Prostate gland (tissue), 2 donors: ENCODE data around the gene DMD. TPM values are rescaled to one million over a fixed set of nuclear protein-coding genes. Genes with fewer than 3 reads are reported as not detected.

ENCODE experiments used
- DNase-seq: peaks from one replicate; pipeline ENCODE4 v3.0.0-alpha.2; 2019; ENCODE audit warnings: low spot score
- H3K27ac ChIP-seq, 2 donors: fragments of 200-600 bp; sonication (generic); 2 replicates each; pipeline ENCODE4 v1.5.1; 2017 to 2019
- H3K27me3 ChIP-seq: fragments of 200-600 bp; sonication (generic); replicated peaks from 2 replicates; pipeline ENCODE4 v1.5.1; 2019; ENCODE audit not compliant: insufficient read depth
- H3K36me3 ChIP-seq, 2 donors: fragments of 200-600 bp; sonication (generic); 1 replicate in 1 of 2; 2 replicates in 1 of 2; pipeline versions ENCODE4 v1.5.1 to v1.8.1; 2017 to 2019
- H3K4me1 ChIP-seq: fragments of 200-600 bp; sonication (generic); replicated peaks from 2 replicates; pipeline ENCODE4 v1.5.1; 2019
- H3K4me3 ChIP-seq, 2 donors: fragments of 200-600 bp; sonication (generic); 2 replicates each; pipeline ENCODE4 v1.5.1; 2017 to 2019
- H3K9me3 ChIP-seq: fragments of 200-600 bp; sonication (generic); 2 replicates; pipeline ENCODE4 v1.5.1; 2017
- CTCF ChIP-seq, 4 experiments: fragments of 200-600 bp in 2 of 4; fragments of 450-650 bp in 2 of 4; sonication (generic) in 2 of 4; IDR thresholded peaks; 1 replicate in 3 of 4; 2 replicates in 1 of 4; pipeline ENCODE4 v1.5.1; 2016 to 2019; ENCODE audit warnings: antibody characterized with exemption in 4 of 4, mild to moderate bottlenecking in 2 of 4, moderate library complexity in 2 of 4
- POLR2A ChIP-seq: fragments of 450-650 bp; IDR thresholded peaks from one replicate; pipeline ENCODE4 v1.6.1; 2016; ENCODE audit warnings: antibody characterized with exemption, mild to moderate bottlenecking
- POLR2AphosphoS5 ChIP-seq: sonication (generic); formaldehyde crosslinking; IDR thresholded peaks from one replicate; pipeline ENCODE4 v1.6.1; 2017; ENCODE audit warnings: antibody characterized with exemption
- WGBS: methylation state at CpG from one replicate; pipeline ENCODE4 v1.1.5; 2018; 5-methylcytosine and 5-hydroxymethylcytosine counted together
- intact Hi-C: fragments of 100-400 bp; cut with DNase I; formaldehyde crosslinking; loops from one replicate; pipeline ENCODE4 v1.14.2; 2022
- total RNA-seq, 2 donors: library from RNA; depleted of rRNA; stranded (reverse); fragments of >200 nt; gene quantifications; one replicate each; pipeline ENCODE4 v1.1.0, GENCODE V29; 2016

Gene DMD
- total RNA-seq, 2 donors from 2014 or later, result 17.6 to 34.8 TPM

- no peak overlapping the region for H3K4me3 ChIP-seq
- no peak for DNase-seq
- H3K27me3 ChIP-seq, result no peaks in the 10 kb centered on the region
- H3K27ac ChIP-seq, result no peak overlapping the region
- TF ChIP-seq POLR2AphosphoS5 (no peak), CTCF (IDR thresholded peaks at IDR 0.05) (no peak)
- no peaks in the 10 kb centered on the region for H3K36me3 ChIP-seq
- intact Hi-C loops, result no loop called here
- no peaks in the 10 kb centered on the region for H3K4me1 ChIP-seq
- H3K9me3 ChIP-seq, result no peaks in the 10 kb centered on the region
- WGBS, result 14% methylated on average over 1 of the region's 1 CpG
Measured at GRCh38 chrX:32281853-32282252, 929.5 kb downstream of the DMD start.

- intact Hi-C loops, result no loop called here
- Histone ChIP-seq H3K36me3 (no peaks in the 10 kb centered on the region), H3K4me1 (no peaks in the 10 kb centered on the region), H3K4me3 (no peak overlapping the region), H3K27me3 (no peaks in the 10 kb centered on the region), H3K9me3 (no peaks in the 10 kb centered on the region), H3K27ac (no peak overlapping the region)
- no peak for DNase-seq
- 52% methylated on average over 3 of the region's 3 CpGs for WGBS
- TF ChIP-seq POLR2AphosphoS5 (no peak), POLR2A (no peak), CTCF (IDR thresholded peaks at IDR 0.05) (no peak)
Measured at GRCh38 chrX:32280921-32281320, 930.4 kb downstream of the DMD start.

DNA sequence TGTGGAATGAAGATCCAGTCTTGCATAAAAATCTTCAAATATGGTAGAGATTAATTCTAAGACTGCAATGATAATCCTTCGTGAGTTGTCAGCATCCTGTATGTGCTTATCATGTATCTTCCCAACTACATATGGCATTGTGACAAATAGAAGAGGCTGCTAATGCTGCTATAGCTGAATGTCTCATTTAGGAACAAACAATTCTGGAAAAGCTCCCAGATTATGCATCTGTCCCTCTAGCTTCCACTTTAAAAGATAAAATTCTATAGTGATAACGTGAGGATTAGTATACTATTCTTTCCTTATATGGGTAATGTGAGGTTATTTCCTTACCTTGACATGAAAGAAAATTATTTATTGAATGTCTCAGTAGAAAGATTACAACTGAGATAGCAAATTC, 930.9 kb downstream of the DMD start:
- WGBS, result 38% methylated on average over 2 of the region's 2 CpGs
- no peaks in the 10 kb centered on the region for H3K27me3 ChIP-seq
- intact Hi-C loops, result no loop called here

GRCh38 chrX:32276153-32276552, 935.2 kb downstream of the DMD start:
- H3K4me1 ChIP-seq, result no peaks in the 10 kb centered on the region
- no peaks in the 10 kb centered on the region for H3K27me3 ChIP-seq
- intact Hi-C loops, result no loop called here
- H3K9me3 ChIP-seq, result no peaks in the 10 kb centered on the region
- no peak overlapping the region for H3K4me3 ChIP-seq
- H3K27ac ChIP-seq, result no peak overlapping the region
- TF ChIP-seq POLR2AphosphoS5, result no peak
- TF ChIP-seq POLR2A, result no peak
- no peak for TF ChIP-seq CTCF (IDR thresholded peaks at IDR 0.05)
- DNase-seq, result no peak
- H3K36me3 ChIP-seq, result no peaks in the 10 kb centered on the region
- 94% methylated on average over 3 of the region's 3 CpGs for WGBS

More for the DNA sequence above, 930.9 kb downstream of the DMD start:
- DNase-seq, result no peak
- no peaks in the 10 kb centered on the region for H3K9me3 ChIP-seq
- no peak overlapping the region for H3K27ac ChIP-seq
- no peaks in the 10 kb centered on the region for H3K36me3 ChIP-seq
- H3K4me3 ChIP-seq, result no peak overlapping the region
- TF ChIP-seq POLR2AphosphoS5 (no peak), POLR2A (no peak), CTCF (IDR thresholded peaks at IDR 0.05) (no peak)
- no peaks in the 10 kb centered on the region for H3K4me1 ChIP-seq

- Histone ChIP-seq H3K4me3 (no peak overlapping the region), H3K27me3 (no peaks in the 10 kb centered on the region), H3K4me1 (no peaks in the 10 kb centered on the region), H3K9me3 (no peaks in the 10 kb centered on the region), H3K27ac (no peak overlapping the region), H3K36me3 (no peaks in the 10 kb centered on the region)
- intact Hi-C loops, result no loop called here
- no peak for DNase-seq
- no peak for TF ChIP-seq POLR2A
- no peak for TF ChIP-seq POLR2AphosphoS5
- TF ChIP-seq CTCF (IDR thresholded peaks at IDR 0.05), result no peak
Measured at GRCh38 chrX:32269866-32270265, 941.5 kb downstream of the DMD start.
